HG03108 (cell line): Measurements from ENCODE around the gene GRIN3A.

ENCODE experiments used
- ATAC-seq: cut with Tn5 transposase; IDR thresholded peaks from one replicate; pipeline ENCODE4 v1.9.1; 2021; ENCODE audit warnings: moderate library complexity; ENCODE audit not compliant: unreplicated experiment

Gene GRIN3A

GRCh38 chr9:101706261-101706798 is 32.1 kb downstream of the GRIN3A start:
- ATAC-seq, result no peak

GRCh38 chr9:101705135-101705661 is 33.2 kb downstream of the GRIN3A start:
- no peak for ATAC-seq

- ATAC-seq, result no peak
Measured at GRCh38 chr9:101702257-101702656, 36.2 kb downstream of the GRIN3A start.

GRCh38 chr9:101693546-101694336 is 44.7 kb downstream of the GRIN3A start:
- no peak for ATAC-seq

- ATAC-seq, result no peak
Measured at GRCh38 chr9:101691657-101692056, 46.8 kb downstream of the GRIN3A start.

- no peak for ATAC-seq
Measured at GRCh38 chr9:101689039-101689438, 49.4 kb downstream of the GRIN3A start.

GRCh38 chr9:101684665-101685064 is 53.8 kb downstream of the GRIN3A start:
- no peak for ATAC-seq

- no peak for ATAC-seq
Measured at GRCh38 chr9:101683236-101683635, 55.2 kb downstream of the GRIN3A start.

- no peak for ATAC-seq
Measured at GRCh38 chr9:101677861-101678260, 60.6 kb downstream of the GRIN3A start.

GRCh38 chr9:101675341-101675740 is 63.1 kb downstream of the GRIN3A start:
- ATAC-seq, result no peak

GRCh38 chr9:101674165-101674564 is 64.3 kb downstream of the GRIN3A start:
- no peak for ATAC-seq

GRCh38 chr9:101673642-101674041 is 64.8 kb downstream of the GRIN3A start:
- ATAC-seq, result no peak

GRCh38 chr9:101671567-101671966 is 66.9 kb downstream of the GRIN3A start:
- no peak for ATAC-seq

- no peak for ATAC-seq
Measured at GRCh38 chr9:101668421-101668820, 70.0 kb downstream of the GRIN3A start.

- ATAC-seq, result no peak
Measured at GRCh38 chr9:101664453-101664852, 74.0 kb downstream of the GRIN3A start.

- no peak for ATAC-seq
Measured at GRCh38 chr9:101652601-101653175, 85.8 kb downstream of the GRIN3A start.

GRCh38 chr9:101650142-101650541 is 88.3 kb downstream of the GRIN3A start:
- ATAC-seq, result no peak

GRCh38 chr9:101648493-101648892 is 90.0 kb downstream of the GRIN3A start:
- ATAC-seq, result no peak

GRCh38 chr9:101639785-101640665 is 98.4 kb downstream of the GRIN3A start:
- ATAC-seq, result no peak

- ATAC-seq, result no peak
Measured at GRCh38 chr9:101639311-101639710, 99.1 kb downstream of the GRIN3A start.

- ATAC-seq, result no peak
Measured at GRCh38 chr9:101636247-101636646, 102.2 kb downstream of the GRIN3A start.
